H54 (cell line): ENCODE measurements around the gene PATE1.

ENCODE experiments used
- DNase-seq: peaks from one replicate; pipeline ENCODE4 v3.0.0; 2011; ENCODE audit warnings: low spot score, mixed read lengths; ENCODE audit not compliant: insufficient read length
- FAIRE-seq: peaks from 3 replicates; lab custom pipeline; 2011; peaks lifted over from hg19 to GRCh38; lab: Jason Lieb, UNC
- POLR2A ChIP-seq: IDR thresholded peaks from 2 replicates; pipeline ENCODE4 v1.6.1; 2011; ENCODE audit warnings: low read depth, mild to moderate bottlenecking, low read length

The PATE1 gene

GRCh38 chr11:125768336-125769046 lies 22.4 kb downstream of the PATE1 start:
- FAIRE-seq (no peak), DNase-seq (no peak)
- no peak for TF ChIP-seq POLR2A

GRCh38 chr11:125770583-125770982 lies 24.5 kb downstream of the PATE1 start:
- no peak for FAIRE-seq
- TF ChIP-seq POLR2A = no peak
- DNase-seq = no peak

GRCh38 chr11:125772834-125773505 lies 26.9 kb downstream of the PATE1 start:
- no peak for TF ChIP-seq POLR2A
- FAIRE-seq (no peak), DNase-seq (no peak)

GRCh38 chr11:125773516-125773915 lies 27.4 kb downstream of the PATE1 start:
- TF ChIP-seq POLR2A = no peak
- DNase-seq (no peak), FAIRE-seq (no peak)

GRCh38 chr11:125777309-125777708 lies 31.2 kb downstream of the PATE1 start:
- FAIRE-seq = no peak
- no peak for DNase-seq
- no peak for TF ChIP-seq POLR2A

- no peak for FAIRE-seq
- no peak for DNase-seq
- no peak for TF ChIP-seq POLR2A
Observed at GRCh38 chr11:125778728-125779127, 32.6 kb downstream of the PATE1 start, which contains the start of gene PATE2. Gene PATE2 (minus strand): TSS chr11:125778828. CDS start chr11:125778773, 55 bp downstream.

GRCh38 chr11:125784678-125785077 lies 38.6 kb downstream of the PATE1 start:
- DNase-seq (no peak), FAIRE-seq (no peak)
- TF ChIP-seq POLR2A = no peak

GRCh38 chr11:125787827-125788226 lies 41.7 kb downstream of the PATE1 start, which contains the start of gene PATE3:
Gene PATE3 (plus strand): TSS chr11:125788127. CDS start chr11:125788152, 25 bp downstream.
- no peak for DNase-seq

GRCh38 chr11:125790825-125791224 lies 44.7 kb downstream of the PATE1 start:
- DNase-seq = no peak
- FAIRE-seq = no peak
- no peak for TF ChIP-seq POLR2A

More at GRCh38 chr11:125787827-125788226, 41.7 kb downstream of the PATE1 start, which contains the start of gene PATE3:
- FAIRE-seq = no peak
- no peak for TF ChIP-seq POLR2A

- no peak for DNase-seq
- no peak for FAIRE-seq
- no peak for TF ChIP-seq POLR2A
Observed at GRCh38 chr11:125797641-125798040, 51.6 kb downstream of the PATE1 start.
